Peyer's patch (tissue), 4 donors: Measurements from ENCODE around the gene PLXNA4.

Source experiments
- POLR2A ChIP-seq, 2 donors: fragments of 450-650 bp; IDR thresholded peaks; one replicate each; pipeline ENCODE4 v1.5.1; 2017; ENCODE audit warnings: antibody characterized with exemption in 2 of 2, mild to moderate bottlenecking in 2 of 2, moderate library complexity in 2 of 2
- TF ChIP-seq, protein P1 (sequence below), 6 experiments: fragments of 450-650 bp in 4 of 6; fragments of 200-600 bp in 2 of 6; sonication (generic) in 1 of 6; IDR thresholded peaks; one replicate each; pipeline ENCODE4 v1.5.1; 2017 to 2019; ENCODE audit warnings: antibody characterized with exemption in 6 of 6, mild to moderate bottlenecking in 3 of 6, moderate library complexity in 1 of 6

DNA sequence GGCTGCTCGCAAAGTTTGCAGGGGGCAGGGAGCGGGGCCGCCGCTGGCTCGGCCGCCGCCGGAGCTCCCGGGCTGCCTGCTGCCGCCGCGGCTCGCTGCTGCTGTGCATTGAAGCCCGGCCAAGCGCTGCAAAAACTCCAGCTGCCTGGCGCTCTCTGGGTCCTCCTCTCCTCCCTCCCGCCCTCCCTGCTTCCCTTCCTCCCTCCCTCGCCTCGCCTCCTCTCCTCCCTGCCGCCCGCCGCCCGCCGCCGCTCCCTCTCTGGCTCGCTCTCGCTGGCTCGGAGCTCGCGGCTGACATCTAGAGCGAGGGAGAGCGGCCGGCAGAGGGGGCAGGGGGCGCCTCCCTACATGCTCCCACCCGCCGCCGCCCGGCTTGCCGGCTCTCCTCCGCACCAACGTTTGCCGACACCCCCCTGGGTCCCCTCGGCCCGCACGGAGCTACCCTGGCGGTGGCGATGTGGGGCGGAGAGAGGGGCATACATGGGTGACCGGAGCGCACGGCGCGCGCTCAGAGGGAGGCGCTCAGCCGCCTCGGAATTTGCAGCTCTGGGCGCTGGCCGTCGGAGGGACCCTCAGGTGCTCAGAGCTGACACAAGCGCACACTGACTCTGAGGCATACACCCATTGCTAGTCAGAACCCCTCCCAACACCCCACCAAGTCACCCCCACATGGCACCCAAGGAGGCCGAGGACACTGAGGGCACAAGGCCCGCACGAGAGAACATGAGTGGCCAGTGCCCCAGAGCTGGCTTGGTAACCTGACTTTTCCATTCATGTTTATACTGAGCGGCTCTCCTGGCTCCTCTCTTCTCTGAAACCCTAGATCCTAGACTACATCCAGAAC, 1.2 kb upstream of the PLXNA4 start:
- TF ChIP-seq, protein P1, sequence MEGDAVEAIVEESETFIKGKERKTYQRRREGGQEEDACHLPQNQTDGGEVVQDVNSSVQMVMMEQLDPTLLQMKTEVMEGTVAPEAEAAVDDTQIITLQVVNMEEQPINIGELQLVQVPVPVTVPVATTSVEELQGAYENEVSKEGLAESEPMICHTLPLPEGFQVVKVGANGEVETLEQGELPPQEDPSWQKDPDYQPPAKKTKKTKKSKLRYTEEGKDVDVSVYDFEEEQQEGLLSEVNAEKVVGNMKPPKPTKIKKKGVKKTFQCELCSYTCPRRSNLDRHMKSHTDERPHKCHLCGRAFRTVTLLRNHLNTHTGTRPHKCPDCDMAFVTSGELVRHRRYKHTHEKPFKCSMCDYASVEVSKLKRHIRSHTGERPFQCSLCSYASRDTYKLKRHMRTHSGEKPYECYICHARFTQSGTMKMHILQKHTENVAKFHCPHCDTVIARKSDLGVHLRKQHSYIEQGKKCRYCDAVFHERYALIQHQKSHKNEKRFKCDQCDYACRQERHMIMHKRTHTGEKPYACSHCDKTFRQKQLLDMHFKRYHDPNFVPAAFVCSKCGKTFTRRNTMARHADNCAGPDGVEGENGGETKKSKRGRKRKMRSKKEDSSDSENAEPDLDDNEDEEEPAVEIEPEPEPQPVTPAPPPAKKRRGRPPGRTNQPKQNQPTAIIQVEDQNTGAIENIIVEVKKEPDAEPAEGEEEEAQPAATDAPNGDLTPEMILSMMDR (IDR thresholded peaks at IDR 0.05): no peak
- TF ChIP-seq POLR2A (IDR thresholded peaks at IDR 0.05): no peak
